Suprapubic skin (tissue), 4 donors: ENCODE results near the gene LRRC4. TPM values are rescaled to one million over a fixed set of nuclear protein-coding genes. Genes with fewer than 3 reads are reported as not detected.

Experiments used
- DNase-seq, 2 donors: peaks; one replicate each; pipeline ENCODE4 v3.0.0-alpha.2; 2019; ENCODE audit warnings: low spot score in 2 of 2
- H3K27ac ChIP-seq: fragments of 200-600 bp; sonication (generic); one replicate; pipeline ENCODE4 v1.5.1; 2019
- H3K27me3 ChIP-seq: fragments of 200-600 bp; sonication (generic); one replicate; pipeline ENCODE4 v1.5.1; 2019
- H3K36me3 ChIP-seq: fragments of 200-600 bp; sonication (generic); one replicate; pipeline ENCODE4 v1.5.1; 2019
- H3K4me1 ChIP-seq: fragments of 200-600 bp; sonication (generic); one replicate; pipeline ENCODE4 v1.5.1; 2019
- H3K4me3 ChIP-seq: fragments of 200-600 bp; sonication (generic); one replicate; pipeline ENCODE4 v1.5.1; 2019; ENCODE audit warnings: mild to moderate bottlenecking
- H3K9me3 ChIP-seq: fragments of 200-600 bp; sonication (generic); one replicate; pipeline ENCODE4 v1.5.1; 2019
- EP300 ChIP-seq: sonication (generic); formaldehyde crosslinking; IDR thresholded peaks from one replicate; pipeline ENCODE4 v1.6.1; 2017; ENCODE audit warnings: antibody characterized with exemption
- POLR2A ChIP-seq, 2 donors: fragments of 450-650 bp; IDR thresholded peaks; one replicate each; pipeline ENCODE4 v1.6.1; 2017; ENCODE audit warnings: antibody characterized with exemption in 2 of 2, mild to moderate bottlenecking in 2 of 2, moderate library complexity in 2 of 2
- POLR2AphosphoS5 ChIP-seq, 3 donors: sonication (generic); formaldehyde crosslinking; IDR thresholded peaks; one replicate each; pipeline ENCODE4 v1.6.1; 2017; ENCODE audit warnings: antibody characterized with exemption in 3 of 3
- WGBS: methylation state at CpG from one replicate; pipeline ENCODE4 v1.1.5; 2018; 5-methylcytosine and 5-hydroxymethylcytosine counted together
- total RNA-seq, 4 donors: library from RNA; depleted of rRNA; stranded (reverse); fragments of >200 nt; gene quantifications; one replicate each; pipeline ENCODE4 v1.1.0, GENCODE V29; 2016
- TF ChIP-seq, protein P1 (sequence below), 2 donors: fragments of 200-600 bp in 1 of 2; fragments of 450-650 bp in 1 of 2; sonication (generic) in 1 of 2; IDR thresholded peaks; one replicate each; pipeline ENCODE4 v1.5.1; 2016 to 2019; ENCODE audit warnings: antibody characterized with exemption in 2 of 2, mild to moderate bottlenecking in 1 of 2, moderate library complexity in 1 of 2

Gene LRRC4
- total RNA-seq, 4 donors from 2014 or later = 0.16 to 0.57 (median 0.21) TPM; not detected in 1

DNA sequence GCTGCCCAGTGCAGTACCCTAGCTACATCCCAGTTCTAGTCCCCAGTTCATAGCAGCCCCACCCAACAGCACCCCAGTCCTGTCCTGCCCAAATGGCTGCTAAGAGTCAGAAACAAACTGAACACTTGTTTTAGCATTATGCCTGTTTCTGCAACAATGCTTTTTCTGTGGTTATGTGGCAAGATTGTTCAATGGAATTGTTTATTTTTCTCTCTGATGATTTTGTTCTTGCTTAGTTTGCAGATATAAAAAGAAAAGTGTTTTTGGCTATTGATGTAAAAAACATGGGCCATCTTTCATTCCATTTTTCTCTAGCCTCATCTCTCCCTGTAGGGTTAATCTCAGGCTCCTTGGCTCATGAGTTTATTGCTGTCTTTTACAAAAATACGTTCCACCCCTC is 42.5 kb downstream of the LRRC4 start:
- H3K9me3 ChIP-seq = no peaks in the 10 kb centered on the region
- no peak for TF ChIP-seq POLR2A (IDR thresholded peaks at IDR 0.05)
- 28% methylated on average over 1 of the region's 1 CpG for WGBS
- no peaks in the 10 kb centered on the region for H3K4me1 ChIP-seq
- no peak for DNase-seq
- no peak overlapping the region for H3K27ac ChIP-seq
- H3K4me3 ChIP-seq = no peak overlapping the region
- no peaks in the 10 kb centered on the region for H3K27me3 ChIP-seq
- peaks cover 24% of the 10 kb centered on the region for H3K36me3 ChIP-seq

DNA sequence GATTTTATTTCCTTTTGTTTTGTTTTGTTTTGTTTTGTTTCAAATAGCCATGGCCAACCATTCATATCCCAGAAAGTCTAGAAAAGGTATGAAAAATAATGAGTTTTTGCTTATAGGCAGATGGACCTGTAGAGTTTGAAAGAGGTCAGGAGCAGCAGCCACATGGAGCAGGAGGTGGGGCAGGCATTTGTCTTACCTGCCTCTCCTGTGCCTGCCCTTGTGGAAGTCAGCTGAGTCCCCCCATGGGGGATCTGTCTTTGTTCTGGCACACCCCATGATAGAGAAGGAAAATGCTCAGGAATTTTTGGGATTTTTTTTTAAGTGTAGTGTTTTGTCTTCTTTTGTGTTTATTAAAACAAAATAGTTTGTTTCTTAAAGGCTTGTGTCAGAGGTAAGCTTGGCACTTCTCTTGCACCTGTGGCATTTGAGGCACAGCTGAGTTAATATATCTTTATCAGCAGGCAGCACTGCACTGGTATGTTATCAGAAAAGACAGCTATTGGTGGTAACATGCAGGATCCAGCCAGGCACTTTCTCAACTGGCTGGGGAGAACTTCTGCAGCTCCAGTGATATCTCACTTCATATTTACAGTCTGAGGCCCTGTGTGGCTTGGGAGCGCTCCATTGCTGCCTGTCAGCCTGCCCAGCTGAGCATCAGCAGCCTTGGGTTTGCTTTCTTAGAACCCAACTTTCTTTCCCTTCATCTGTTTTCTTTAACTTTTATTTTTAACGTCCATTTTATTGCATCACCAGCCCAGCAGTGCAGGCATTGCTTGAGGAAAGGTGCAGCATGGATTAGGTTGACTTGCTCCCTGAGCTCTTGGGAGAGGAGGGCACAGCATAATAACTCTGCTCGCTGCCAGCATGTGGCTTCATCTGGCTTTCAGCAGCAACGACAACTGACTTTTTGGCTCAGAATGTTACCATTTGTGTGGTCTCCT is 44.4 kb downstream of the LRRC4 start:
- no peaks in the 10 kb centered on the region for H3K9me3 ChIP-seq
- no peaks in the 10 kb centered on the region for H3K4me1 ChIP-seq
- no peak overlapping the region for H3K4me3 ChIP-seq
- H3K27me3 ChIP-seq = no peaks in the 10 kb centered on the region
- DNase-seq = no peak
- no peak for TF ChIP-seq POLR2A (IDR thresholded peaks at IDR 0.05)
- TF ChIP-seq, protein P1, sequence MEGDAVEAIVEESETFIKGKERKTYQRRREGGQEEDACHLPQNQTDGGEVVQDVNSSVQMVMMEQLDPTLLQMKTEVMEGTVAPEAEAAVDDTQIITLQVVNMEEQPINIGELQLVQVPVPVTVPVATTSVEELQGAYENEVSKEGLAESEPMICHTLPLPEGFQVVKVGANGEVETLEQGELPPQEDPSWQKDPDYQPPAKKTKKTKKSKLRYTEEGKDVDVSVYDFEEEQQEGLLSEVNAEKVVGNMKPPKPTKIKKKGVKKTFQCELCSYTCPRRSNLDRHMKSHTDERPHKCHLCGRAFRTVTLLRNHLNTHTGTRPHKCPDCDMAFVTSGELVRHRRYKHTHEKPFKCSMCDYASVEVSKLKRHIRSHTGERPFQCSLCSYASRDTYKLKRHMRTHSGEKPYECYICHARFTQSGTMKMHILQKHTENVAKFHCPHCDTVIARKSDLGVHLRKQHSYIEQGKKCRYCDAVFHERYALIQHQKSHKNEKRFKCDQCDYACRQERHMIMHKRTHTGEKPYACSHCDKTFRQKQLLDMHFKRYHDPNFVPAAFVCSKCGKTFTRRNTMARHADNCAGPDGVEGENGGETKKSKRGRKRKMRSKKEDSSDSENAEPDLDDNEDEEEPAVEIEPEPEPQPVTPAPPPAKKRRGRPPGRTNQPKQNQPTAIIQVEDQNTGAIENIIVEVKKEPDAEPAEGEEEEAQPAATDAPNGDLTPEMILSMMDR (IDR thresholded peaks at IDR 0.05) = no peak
- no peak overlapping the region for H3K27ac ChIP-seq
- WGBS = 60% methylated on average over 4 of the region's 4 CpGs
- peaks cover 11% of the 10 kb centered on the region for H3K36me3 ChIP-seq

DNA sequence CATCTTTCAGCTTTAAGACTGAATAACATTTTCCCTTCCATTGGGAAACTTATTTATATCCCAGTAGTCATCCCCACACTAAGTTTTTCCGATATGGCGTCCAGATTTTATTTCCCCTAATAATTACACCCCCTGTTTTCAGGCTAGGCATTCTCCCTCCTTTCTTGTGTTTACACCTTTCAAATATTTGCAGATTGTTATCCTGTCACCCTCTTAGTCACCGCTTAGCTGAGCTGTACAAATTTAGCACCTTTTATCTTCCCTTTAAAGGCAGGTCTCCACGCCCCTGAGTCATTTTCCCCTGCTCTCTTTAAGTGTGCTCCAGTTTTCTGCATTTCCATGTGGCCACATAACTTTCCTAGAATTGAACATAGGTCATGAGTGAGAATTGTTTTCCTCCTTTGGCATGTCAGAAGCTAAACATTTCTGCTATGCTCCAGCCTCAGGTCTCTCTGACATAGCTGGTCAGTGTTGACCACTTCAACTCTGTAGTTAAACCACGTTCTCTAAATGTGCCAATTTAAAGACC is 47.4 kb downstream of the LRRC4 start:
- 79% methylated on average over 5 of the region's 5 CpGs for WGBS
- H3K4me1 ChIP-seq = no peaks in the 10 kb centered on the region
- no peaks in the 10 kb centered on the region for H3K9me3 ChIP-seq
- DNase-seq = no peak
- no peaks in the 10 kb centered on the region for H3K27me3 ChIP-seq
- no peaks in the 10 kb centered on the region for H3K36me3 ChIP-seq
- H3K4me3 ChIP-seq = no peak overlapping the region
- H3K27ac ChIP-seq = no peak overlapping the region
- TF ChIP-seq, protein P1 (IDR thresholded peaks at IDR 0.05) = no peak
- no peak for TF ChIP-seq POLR2AphosphoS5 (IDR thresholded peaks at IDR 0.05)
- TF ChIP-seq POLR2A (IDR thresholded peaks at IDR 0.05) = no peak
- TF ChIP-seq EP300 = no peak

DNA sequence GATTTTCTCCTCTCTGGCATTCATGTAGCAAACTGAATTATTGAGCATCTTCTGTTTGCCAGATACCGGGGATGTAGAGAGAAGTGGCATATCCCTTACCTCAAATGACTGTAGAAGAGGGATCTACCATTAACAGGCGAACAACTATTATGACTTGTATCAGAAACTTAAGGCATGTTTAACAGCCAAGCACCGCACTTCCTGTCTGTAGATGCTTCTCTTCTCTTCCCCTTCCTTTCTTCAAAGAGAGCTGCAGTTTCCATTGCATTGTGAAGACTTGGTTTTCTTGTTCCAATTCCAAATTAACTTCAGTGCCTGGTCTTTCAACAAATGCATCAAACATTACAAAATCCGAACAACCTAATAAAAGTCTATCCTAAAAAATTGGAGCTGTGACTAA is 49.3 kb downstream of the LRRC4 start:
- H3K9me3 ChIP-seq = no peaks in the 10 kb centered on the region
- no peak overlapping the region for H3K27ac ChIP-seq
- TF ChIP-seq EP300 (no peak), POLR2AphosphoS5 (IDR thresholded peaks at IDR 0.05) (no peak), POLR2A (IDR thresholded peaks at IDR 0.05) (no peak)
- TF ChIP-seq, protein P1 (IDR thresholded peaks at IDR 0.05) = no peak
- 92% methylated on average over 4 of the region's 4 CpGs for WGBS
- no peaks in the 10 kb centered on the region for H3K27me3 ChIP-seq
- no peak for DNase-seq
- H3K4me1 ChIP-seq = no peaks in the 10 kb centered on the region
- H3K4me3 ChIP-seq = no peak overlapping the region
- no peaks in the 10 kb centered on the region for H3K36me3 ChIP-seq

DNA sequence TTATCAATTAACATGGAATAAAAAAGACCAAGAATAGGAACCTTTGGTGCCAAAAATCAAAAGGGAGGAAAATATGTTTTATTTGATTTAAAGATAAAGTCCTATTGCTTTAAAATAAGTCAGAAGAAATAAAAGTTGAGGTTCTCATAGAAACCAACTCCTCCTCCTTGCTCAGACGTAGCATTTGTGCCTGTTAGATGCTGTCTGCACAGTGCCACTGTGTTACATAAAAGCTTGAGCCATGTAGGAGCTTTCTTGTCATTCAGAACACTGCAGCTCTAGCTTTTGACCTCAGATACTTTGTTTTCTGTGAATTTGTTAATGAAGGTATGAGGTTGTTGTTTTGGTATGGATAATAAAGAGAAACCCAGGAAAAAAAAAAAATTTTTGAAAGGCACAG is 50.3 kb downstream of the LRRC4 start:
- H3K36me3 ChIP-seq = no peaks in the 10 kb centered on the region
- no peak overlapping the region for H3K4me3 ChIP-seq
- no peaks in the 10 kb centered on the region for H3K4me1 ChIP-seq
- no peaks in the 10 kb centered on the region for H3K9me3 ChIP-seq
- 89% methylated on average over 1 of the region's 1 CpG for WGBS
- no peak for DNase-seq
- H3K27ac ChIP-seq = no peak overlapping the region
- TF ChIP-seq POLR2AphosphoS5 (IDR thresholded peaks at IDR 0.05) (no peak), POLR2A (IDR thresholded peaks at IDR 0.05) (no peak), EP300 (no peak)
- TF ChIP-seq, protein P1 (IDR thresholded peaks at IDR 0.05) = no peak
- no peaks in the 10 kb centered on the region for H3K27me3 ChIP-seq
